DND-41 (cell line): ENCODE data around the gene MEF2C.

Source experiments
- CTCF ChIP-seq: IDR thresholded peaks from 2 replicates; pipeline ENCODE4 v1.5.1; 2012; ENCODE audit warnings: borderline replicate concordance, low read length, moderate library complexity, mild to moderate bottlenecking; ENCODE audit not compliant: poor library complexity, severe bottlenecking; ENCODE audit errors: extremely low read depth
- EZH2 ChIP-seq: IDR thresholded peaks from 3 replicates; pipeline ENCODE4 v1.6.1; 2012; ENCODE audit warnings: borderline replicate concordance, low read depth, mild to moderate bottlenecking, moderate library complexity, low read length, inconsistent platforms; ENCODE audit not compliant: severe bottlenecking

- TF ChIP-seq CTCF: no peak
- no peak for TF ChIP-seq EZH2
Measured at GRCh38 chr5:88715503-88715902, 167.5 kb downstream of the MEF2C start.
